Uterus (tissue), 2 donors: ENCODE measurements around the gene ARID1B.

Experiments used
- POLR2A ChIP-seq, 2 donors: fragments of 450-650 bp; IDR thresholded peaks; one replicate each; pipeline ENCODE4 v1.6.1; 2016; ENCODE audit warnings: antibody characterized with exemption in 2 of 2, mild to moderate bottlenecking in 1 of 2, moderate library complexity in 1 of 2
- TF ChIP-seq, protein P1 (sequence below), 4 experiments: fragments of 200-600 bp in 2 of 4; fragments of 450-650 bp in 2 of 4; sonication (generic) in 2 of 4; IDR thresholded peaks; one replicate each; pipeline ENCODE4 v1.5.1; 2016 to 2019; ENCODE audit warnings: antibody characterized with exemption in 4 of 4, mild to moderate bottlenecking in 2 of 4, moderate library complexity in 1 of 4

DNA sequence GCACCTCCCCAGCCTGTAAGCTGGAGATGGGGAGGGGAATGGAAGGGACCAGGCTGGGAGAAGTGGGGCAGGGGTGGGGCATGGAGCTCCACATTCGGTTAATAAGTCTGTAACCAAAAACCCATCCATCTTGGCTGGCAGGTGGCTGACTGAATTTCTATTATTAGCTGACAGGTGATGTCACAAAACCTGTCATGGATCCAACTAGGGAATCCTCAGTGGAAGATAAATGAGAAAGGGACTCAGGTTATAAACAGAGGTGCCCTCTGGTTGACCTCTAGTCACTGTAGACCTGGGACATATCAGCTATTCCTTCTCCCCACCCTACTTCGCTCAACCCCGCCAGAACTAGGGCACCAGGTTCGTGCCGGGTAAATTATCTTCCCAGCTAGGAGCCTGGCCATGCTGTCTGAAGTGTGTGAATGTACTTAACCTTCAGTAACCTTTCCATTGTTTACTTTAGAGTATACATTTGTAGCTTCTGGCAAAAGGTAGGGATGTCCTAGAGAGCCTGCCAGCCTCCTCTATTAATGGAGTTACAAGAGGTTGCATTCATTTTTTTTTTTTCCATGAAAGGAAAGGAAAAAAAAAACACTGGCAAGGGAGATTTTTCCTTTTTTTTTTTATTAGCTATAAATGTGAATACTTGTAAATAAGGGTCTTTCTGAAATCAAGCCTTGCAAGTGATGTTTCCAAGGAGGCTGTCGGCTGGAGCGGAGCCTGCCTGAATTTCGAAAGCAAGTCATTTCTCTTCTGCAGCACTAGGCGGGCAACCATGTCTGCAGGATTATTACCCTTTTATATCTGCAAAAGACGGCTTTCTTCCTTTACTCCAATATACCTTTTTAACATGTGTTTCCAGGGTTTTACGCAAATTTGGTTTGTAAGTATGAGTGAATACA is 410.3 kb downstream of the ARID1B start:
- TF ChIP-seq, protein P1, sequence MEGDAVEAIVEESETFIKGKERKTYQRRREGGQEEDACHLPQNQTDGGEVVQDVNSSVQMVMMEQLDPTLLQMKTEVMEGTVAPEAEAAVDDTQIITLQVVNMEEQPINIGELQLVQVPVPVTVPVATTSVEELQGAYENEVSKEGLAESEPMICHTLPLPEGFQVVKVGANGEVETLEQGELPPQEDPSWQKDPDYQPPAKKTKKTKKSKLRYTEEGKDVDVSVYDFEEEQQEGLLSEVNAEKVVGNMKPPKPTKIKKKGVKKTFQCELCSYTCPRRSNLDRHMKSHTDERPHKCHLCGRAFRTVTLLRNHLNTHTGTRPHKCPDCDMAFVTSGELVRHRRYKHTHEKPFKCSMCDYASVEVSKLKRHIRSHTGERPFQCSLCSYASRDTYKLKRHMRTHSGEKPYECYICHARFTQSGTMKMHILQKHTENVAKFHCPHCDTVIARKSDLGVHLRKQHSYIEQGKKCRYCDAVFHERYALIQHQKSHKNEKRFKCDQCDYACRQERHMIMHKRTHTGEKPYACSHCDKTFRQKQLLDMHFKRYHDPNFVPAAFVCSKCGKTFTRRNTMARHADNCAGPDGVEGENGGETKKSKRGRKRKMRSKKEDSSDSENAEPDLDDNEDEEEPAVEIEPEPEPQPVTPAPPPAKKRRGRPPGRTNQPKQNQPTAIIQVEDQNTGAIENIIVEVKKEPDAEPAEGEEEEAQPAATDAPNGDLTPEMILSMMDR (IDR thresholded peaks at IDR 0.05), result no peak
- no peak for TF ChIP-seq POLR2A (IDR thresholded peaks at IDR 0.05)
